GM13976 (cell line): ENCODE data around the gene CSN3.

Experiments used
- DNase-seq: peaks from one replicate; pipeline ENCODE4 v3.0.0; 2012; ENCODE audit warnings: low spot score
- in situ Hi-C: fragments of 300-500 bp; cut with MboI; formaldehyde crosslinking; loops from one replicate; pipeline ENCODE4 v1.12.0; 2022; ENCODE audit warnings: low sequenced_read_pairs, mixed read lengths, inconsistent platforms; ENCODE audit not compliant: unreplicated experiment
- TF ChIP-seq, protein P1 (sequence below): IDR thresholded peaks from 2 replicates; pipeline ENCODE4 v1.5.1; 2012; ENCODE audit warnings: borderline replicate concordance, mild to moderate bottlenecking; ENCODE audit not compliant: insufficient read depth; ENCODE audit errors: extremely low read depth, missing control alignments, control extremely low read depth

Gene CSN3

DNA sequence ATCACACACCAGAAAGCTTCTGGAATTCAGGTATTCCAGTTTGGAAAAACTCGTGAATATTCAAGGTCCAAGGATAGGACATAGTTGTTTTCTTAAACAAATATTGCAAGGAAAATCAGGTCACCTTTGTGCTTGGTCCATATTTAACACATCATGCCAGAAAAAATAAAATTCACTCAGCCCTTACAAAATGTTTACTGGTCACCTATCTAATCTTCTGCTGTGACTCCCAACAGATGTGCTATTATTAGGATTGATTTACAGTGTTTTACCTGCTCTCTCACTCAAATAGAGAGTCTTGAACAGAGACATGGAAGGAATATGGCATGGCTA lies 9.5 kb downstream of the CSN3 start:
- no peak for DNase-seq
- in situ Hi-C loops: no loop called here
- TF ChIP-seq, protein P1, sequence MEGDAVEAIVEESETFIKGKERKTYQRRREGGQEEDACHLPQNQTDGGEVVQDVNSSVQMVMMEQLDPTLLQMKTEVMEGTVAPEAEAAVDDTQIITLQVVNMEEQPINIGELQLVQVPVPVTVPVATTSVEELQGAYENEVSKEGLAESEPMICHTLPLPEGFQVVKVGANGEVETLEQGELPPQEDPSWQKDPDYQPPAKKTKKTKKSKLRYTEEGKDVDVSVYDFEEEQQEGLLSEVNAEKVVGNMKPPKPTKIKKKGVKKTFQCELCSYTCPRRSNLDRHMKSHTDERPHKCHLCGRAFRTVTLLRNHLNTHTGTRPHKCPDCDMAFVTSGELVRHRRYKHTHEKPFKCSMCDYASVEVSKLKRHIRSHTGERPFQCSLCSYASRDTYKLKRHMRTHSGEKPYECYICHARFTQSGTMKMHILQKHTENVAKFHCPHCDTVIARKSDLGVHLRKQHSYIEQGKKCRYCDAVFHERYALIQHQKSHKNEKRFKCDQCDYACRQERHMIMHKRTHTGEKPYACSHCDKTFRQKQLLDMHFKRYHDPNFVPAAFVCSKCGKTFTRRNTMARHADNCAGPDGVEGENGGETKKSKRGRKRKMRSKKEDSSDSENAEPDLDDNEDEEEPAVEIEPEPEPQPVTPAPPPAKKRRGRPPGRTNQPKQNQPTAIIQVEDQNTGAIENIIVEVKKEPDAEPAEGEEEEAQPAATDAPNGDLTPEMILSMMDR: no peak

DNA sequence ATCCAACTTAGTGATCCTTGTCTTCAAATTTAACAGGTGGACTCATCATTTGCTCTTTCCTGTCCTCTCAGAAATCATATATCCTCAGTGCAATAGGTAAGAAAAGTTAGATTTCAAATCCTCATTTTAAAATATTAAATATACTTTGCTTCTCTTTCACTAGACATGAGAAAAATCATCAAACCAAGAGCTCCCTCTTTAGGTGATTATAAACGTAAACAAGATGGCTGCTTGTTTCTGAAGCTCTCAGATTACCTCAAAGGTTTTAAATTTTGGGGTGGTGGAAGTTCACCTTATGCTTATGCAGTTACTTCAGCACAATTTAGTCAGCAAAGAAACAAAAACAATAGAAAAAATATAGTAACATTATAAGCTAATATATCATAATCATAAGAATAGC lies 27.3 kb downstream of the CSN3 start:
- no peak for DNase-seq
- in situ Hi-C loops: no loop called here

DNA sequence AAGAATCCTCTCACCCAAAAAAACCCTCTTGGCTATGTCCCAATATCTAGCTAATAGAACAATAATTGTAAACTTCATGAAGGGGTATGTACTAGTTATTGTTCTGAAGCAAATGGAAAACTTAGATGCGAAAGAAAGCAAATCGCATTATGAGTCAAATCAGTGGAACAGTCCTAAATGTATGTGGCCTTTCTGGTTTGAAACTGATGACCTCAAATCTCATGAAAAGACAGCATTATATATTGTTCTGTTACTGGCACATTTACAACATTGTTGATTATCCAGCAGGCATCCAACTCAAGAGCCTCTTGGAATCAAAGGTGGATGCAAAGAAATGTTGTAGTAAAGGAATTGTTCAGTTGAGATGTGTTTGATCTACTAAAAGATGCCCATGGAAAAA lies 34.7 kb downstream of the CSN3 start:
- TF ChIP-seq, protein P1: no peak
- no peak for DNase-seq
- in situ Hi-C loops: no loop called here

More for the DNA sequence above, 27.3 kb downstream of the CSN3 start:
- TF ChIP-seq, protein P1: no peak

DNA sequence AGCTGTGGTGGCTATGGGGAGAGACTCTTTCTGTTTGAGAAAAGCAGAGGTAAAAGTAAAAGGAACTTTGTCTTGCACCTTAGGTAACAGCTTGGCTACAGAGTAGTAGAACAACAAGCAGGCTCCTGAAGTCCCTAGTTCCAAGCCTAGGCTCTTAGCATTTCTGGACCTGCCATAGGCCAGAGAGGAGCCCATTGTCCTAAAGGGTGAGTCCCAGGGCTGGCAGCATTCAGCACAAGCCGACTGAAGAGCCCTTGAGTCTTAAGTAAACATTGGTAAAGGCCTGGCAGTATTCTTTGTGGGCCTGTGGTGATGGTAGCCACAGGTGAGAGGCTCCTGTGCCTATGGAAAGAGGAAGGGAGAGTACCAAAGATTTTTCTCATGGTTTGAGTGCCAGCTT lies 38.2 kb downstream of the CSN3 start:
- DNase-seq: no peak
- TF ChIP-seq, protein P1: no peak
- in situ Hi-C loops: no loop called here

DNA sequence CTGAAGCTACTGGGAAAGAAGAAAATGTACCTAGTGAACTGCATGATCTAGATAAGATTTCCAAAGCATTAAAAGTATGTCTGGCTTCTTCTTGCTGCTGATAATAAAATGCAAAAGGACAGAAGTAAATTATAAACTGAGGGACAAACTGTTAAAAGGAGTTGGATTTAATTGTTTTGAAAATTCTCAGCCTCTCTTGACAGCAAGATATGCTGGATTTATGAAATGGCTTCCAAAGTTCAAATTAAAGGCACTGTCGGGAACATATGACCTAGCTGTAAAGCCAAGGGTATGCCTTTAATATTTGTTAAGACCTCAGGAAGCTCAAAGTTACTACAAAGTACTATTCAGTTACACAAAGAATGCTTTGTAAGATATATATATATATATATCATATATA lies 46.3 kb downstream of the CSN3 start:
- in situ Hi-C loops: no loop called here
- TF ChIP-seq, protein P1: no peak
- DNase-seq: no peak

DNA sequence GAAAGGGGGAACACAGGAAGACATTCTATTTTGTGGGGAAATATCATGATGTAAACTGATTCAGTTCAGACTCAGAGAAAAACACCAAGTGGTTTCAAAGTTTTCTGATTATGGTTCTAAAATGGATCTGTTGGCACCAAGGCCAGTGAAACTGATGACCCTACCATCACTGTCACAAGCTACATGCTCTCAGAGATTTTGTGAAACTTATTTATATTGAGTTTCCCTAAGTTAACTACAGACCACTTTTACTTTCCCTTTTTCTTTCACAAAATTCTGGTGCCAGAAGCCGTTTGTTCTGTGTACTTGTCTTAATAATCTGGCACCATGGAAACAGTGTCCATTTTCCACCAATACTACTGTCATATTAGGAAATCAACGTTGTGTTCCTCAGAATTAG lies 48.9 kb downstream of the CSN3 start:
- in situ Hi-C loops: no loop called here
- TF ChIP-seq, protein P1: no peak
- DNase-seq: no peak

DNA sequence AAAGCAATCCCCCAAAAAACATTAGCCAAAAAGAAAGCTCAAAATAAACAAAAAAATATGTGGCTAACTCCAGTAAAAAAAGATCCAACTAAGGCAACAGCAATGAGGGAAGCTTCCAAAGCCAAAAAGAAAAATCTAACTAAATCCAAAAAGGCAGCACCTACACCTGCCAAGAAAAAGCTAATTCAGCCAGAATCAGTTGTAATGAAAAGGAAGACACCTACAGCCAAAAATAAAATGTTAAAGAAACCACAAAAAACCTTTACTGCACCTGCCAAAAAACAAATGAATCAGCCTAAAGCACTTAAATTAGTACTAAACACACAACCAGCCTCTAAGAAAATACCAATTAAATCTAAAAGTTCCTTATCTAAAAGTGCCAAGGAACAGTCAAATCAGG lies 55.2 kb downstream of the CSN3 start:
- no peak for DNase-seq
- TF ChIP-seq, protein P1: no peak
- in situ Hi-C loops: no loop called here
